K562 (cell line): ENCODE measurements around the gene HDAC3. TPM values are rescaled to one million over a fixed set of nuclear protein-coding genes. Genes with fewer than 3 reads are reported as not detected.

Source experiments
- ARNT ChIP-seq, 2 experiments: fragments of 450-650 bp; IDR thresholded peaks; 2 replicates each; pipeline ENCODE4 v1.6.1; 2016; ENCODE audit warnings: mild to moderate bottlenecking in 1 of 2
- BACH1 ChIP-seq: fragments of 200-800 bp; sonication (Bioruptor generic); IDR thresholded peaks from 2 replicates; pipeline ENCODE4 v1.6.1; 2016; ENCODE audit warnings: missing genetic modification characterization, missing compliant biosample characterization
- EGR1 ChIP-seq: fragments of 450-650 bp; conservative IDR thresholded peaks from 2 replicates; pipeline ENCODE4 v1.6.1; 2017; ENCODE audit warnings: mild to moderate bottlenecking
- EP400 ChIP-seq: fragments of 450-650 bp; IDR thresholded peaks from 2 replicates; pipeline ENCODE4 v1.6.1; 2017; ENCODE audit warnings: antibody characterized with exemption, mild to moderate bottlenecking, moderate library complexity
- GTF2E2 ChIP-seq: fragments of 200-800 bp; sonication (Bioruptor generic); IDR thresholded peaks from 2 replicates; pipeline ENCODE4 v1.6.1; 2016; ENCODE audit warnings: missing genetic modification characterization, missing compliant biosample characterization
- HMBOX1 ChIP-seq: sonication (generic); IDR thresholded peaks from 2 replicates; pipeline ENCODE4 v1.6.1; 2016
- HNRNPL ChIP-seq: fragments of 200-400 bp; formaldehyde crosslinking; IDR thresholded peaks from 2 replicates; pipeline ENCODE4 v1.6.1; 2017; ENCODE audit warnings: low read depth, mild to moderate bottlenecking, low read length
- JUND ChIP-seq, 2 experiments: IDR thresholded peaks; 2 replicates in 1 of 2; 3 replicates in 1 of 2; pipeline ENCODE4 v1.6.1; 2011; ENCODE audit warnings: borderline replicate concordance in 2 of 2, low read depth in 2 of 2, low read length in 2 of 2, improper control_type of control experiment in 1 of 2, missing biosample characterization in 1 of 2, missing genetic modification characterization in 1 of 2, missing genetic modification reagents in 1 of 2
- NCOA1 ChIP-seq: fragments of 450-650 bp; IDR thresholded peaks from 2 replicates; pipeline ENCODE4 v1.6.1; 2016; ENCODE audit warnings: low read depth
- POLR2AphosphoS5 ChIP-seq: IDR thresholded peaks from 2 replicates; pipeline ENCODE4 v1.6.1; 2011; ENCODE audit warnings: mild to moderate bottlenecking, low read depth, low read length, moderate library complexity; ENCODE audit not compliant: control insufficient read depth, insufficient read depth
- RNF2 ChIP-seq: sonication (generic); IDR thresholded peaks from 2 replicates; pipeline ENCODE4 v1.6.1; 2016
- SIN3B ChIP-seq: fragments of 450-650 bp; IDR thresholded peaks from 2 replicates; pipeline ENCODE4 v1.6.1; 2017; ENCODE audit warnings: low read depth, mild to moderate bottlenecking, moderate library complexity
- SOX6 ChIP-seq: fragments of 450-650 bp; IDR thresholded peaks from 2 replicates; pipeline ENCODE4 v1.6.1; 2014; ENCODE audit warnings: mild to moderate bottlenecking
- SP2 ChIP-seq: IDR thresholded peaks from 2 replicates; pipeline ENCODE4 v1.6.1; 2011; ENCODE audit warnings: mild to moderate bottlenecking, low read depth, low read length, moderate library complexity; ENCODE audit not compliant: poor library complexity, severe bottlenecking; ENCODE audit errors: extremely low read depth
- SREBF2 ChIP-seq: sonication (generic); formaldehyde crosslinking; IDR thresholded peaks from 2 replicates; pipeline ENCODE4 v1.4.0; 2020; ENCODE audit warnings: mild to moderate bottlenecking, missing genetic modification reagents
- TAF1 ChIP-seq: IDR thresholded peaks from 2 replicates; pipeline ENCODE4 v1.6.1; 2011; ENCODE audit warnings: mild to moderate bottlenecking, low read length, moderate library complexity; ENCODE audit not compliant: insufficient read depth, control insufficient read depth, severe bottlenecking; ENCODE audit errors: extremely low read depth
- TARDBP ChIP-seq: fragments of 450-650 bp; IDR thresholded peaks from 2 replicates; pipeline ENCODE4 v1.6.1; 2016
- TBL1XR1 ChIP-seq, 2 experiments: IDR thresholded peaks; 2 replicates each; pipeline ENCODE4 v1.6.1; 2012; ENCODE audit warnings: improper control_type of control experiment in 2 of 2, low read length in 2 of 2, mild to moderate bottlenecking in 1 of 2
- ZKSCAN1 ChIP-seq: fragments of 150-350 bp; IDR thresholded peaks from 2 replicates; pipeline ENCODE4 v1.6.1; 2016; ENCODE audit warnings: low read depth, low read length
- ZNF384 ChIP-seq: IDR thresholded peaks from 2 replicates; pipeline ENCODE4 v1.6.1; 2012; ENCODE audit warnings: low read depth, low read length, improper control_type of control experiment
- ZNF592 ChIP-seq: fragments of 450-650 bp; IDR thresholded peaks from 2 replicates; pipeline ENCODE4 v1.6.1; 2017; ENCODE audit warnings: antibody characterized with exemption, mild to moderate bottlenecking
- polyA plus RNA-seq, 8 experiments: library from polyadenylated mRNA; depleted of rRNA in 4 of 8; stranded (reverse) in 5 of 8; unstranded in 3 of 8; fragments of >200 nt; fragmentation: Nextera tagmentation in 2 of 8; fragmentation: Illumina TruSeq in 1 of 8; extraction: Ambion mirVana in 2 of 8; extraction: Trizol in 1 of 8; gene quantifications; 2 replicates each; pipeline versions ENCODE4 v1.2.1 to v1.2.3, GENCODE V29; 2011 to 2014; ENCODE audit warnings: inconsistent platforms in 1 of 8, missing spikeins in 1 of 8
- total RNA-seq, 7 experiments: library from RNA; depleted of rRNA in 6 of 7; stranded (reverse); fragments of >200 nt in 6 of 7; fragmentation: Illumina TruSeq in 2 of 7; extraction: Trizol in 2 of 7; gene quantifications; 2 replicates each; pipeline versions ENCODE4 v1.2.1 to v1.2.3, GENCODE V29; 2011 to 2021; ENCODE audit warnings: low replicate concordance in 1 of 7
- TF ChIP-seq, protein P1 (sequence below): sonication (generic); formaldehyde crosslinking; IDR thresholded peaks from 2 replicates; pipeline ENCODE4 v1.8.1; 2023; ENCODE audit warnings: mild to moderate bottlenecking, missing genetic modification reagents

HDAC3 gene
- total and polyA plus RNA-seq, 9 of the 15 experiments (the other 6 are each of a cell fraction or from before 2014, with no cell fraction given), result 89.7 to 191 (median 119) TPM

DNA sequence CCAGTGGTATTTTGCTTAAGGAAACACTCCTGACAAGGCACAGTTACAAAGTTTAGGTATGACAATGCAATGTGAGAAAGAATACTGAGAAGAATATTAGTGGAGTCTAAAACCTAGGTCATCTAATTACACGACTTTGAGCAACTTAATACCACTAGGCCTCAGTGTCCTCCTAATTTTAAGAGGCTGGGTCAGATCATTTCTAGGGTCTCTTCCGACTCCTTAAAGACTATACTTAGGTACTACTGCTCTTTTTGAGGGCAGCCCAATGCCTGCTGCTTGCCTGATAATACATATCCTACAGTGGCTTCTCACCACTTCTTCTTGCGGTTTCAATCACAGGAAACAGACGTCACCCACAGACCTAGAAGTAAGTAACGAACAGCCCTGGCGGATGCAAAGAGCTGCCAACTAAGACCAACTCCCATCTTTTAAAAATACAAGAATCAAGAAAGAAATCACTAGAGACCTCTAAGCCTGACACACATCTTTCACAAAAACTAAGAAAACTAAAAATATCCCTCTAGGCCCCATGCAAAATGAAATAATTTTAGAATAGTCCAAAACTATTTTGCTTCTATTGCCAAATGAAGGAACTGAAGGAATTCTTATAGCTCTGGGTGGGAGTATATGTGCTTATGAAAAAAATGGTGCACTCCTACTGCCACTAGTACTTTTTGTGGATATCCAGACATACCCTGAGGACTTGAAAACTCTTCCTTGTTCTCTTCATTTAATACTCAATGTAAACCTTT lies 30.9 kb downstream of the HDAC3 start (continued):
- peak; percentile 82 for TF ChIP-seq ZNF592
- 0 out of 2 replicates have a peak, but pooled peaks have one; percentile 6 for TF ChIP-seq ZNF384
- peak; percentile 87 for TF ChIP-seq SOX6
- peak; percentile 85 for TF ChIP-seq BACH1
- no peak for TF ChIP-seq HNRNPL
- TF ChIP-seq POLR2AphosphoS5, result peak; percentile 93
- TF ChIP-seq GTF2E2, result no peak
- TF ChIP-seq HMBOX1, result peak; percentile 58
- peak in 1 of 2 experiments; percentile 78 for TF ChIP-seq ARNT (IDR thresholded peaks at IDR 0.05)
- peak; percentile 82 for TF ChIP-seq NCOA1
- peak; percentile 48; the same call in 1 of the 2 replicates for TF ChIP-seq EP400
- no peak for TF ChIP-seq SREBF2
- TF ChIP-seq TBL1XR1 (IDR thresholded peaks at IDR 0.05; ENCODE audit: low read length in 2 of 2), result peak in 1 of 2 experiments; percentile 76; a peak in 2 of 4 replicates
- no peak for TF ChIP-seq SIN3B
- peak; percentile 86 for TF ChIP-seq JUND (IDR thresholded peaks at IDR 0.05; ENCODE audit: borderline replicate concordance, low read depth, low read length)
- TF ChIP-seq JUND (tag; IDR thresholded peaks at IDR 0.05; ENCODE audit: borderline replicate concordance, low read depth, low read length), result peak; percentile 78; the same call in 1 of the 3 replicates
- TF ChIP-seq SP2, result no peak
- peak; percentile 96 for TF ChIP-seq RNF2
- peak; percentile 12 for TF ChIP-seq TAF1
- 0 out of 2 replicates have a peak, but pooled peaks have one; percentile 18 for TF ChIP-seq ZKSCAN1
- TF ChIP-seq TARDBP, result peak; percentile 31; the same call in 1 of the 2 replicates
- TF ChIP-seq, protein P1, sequence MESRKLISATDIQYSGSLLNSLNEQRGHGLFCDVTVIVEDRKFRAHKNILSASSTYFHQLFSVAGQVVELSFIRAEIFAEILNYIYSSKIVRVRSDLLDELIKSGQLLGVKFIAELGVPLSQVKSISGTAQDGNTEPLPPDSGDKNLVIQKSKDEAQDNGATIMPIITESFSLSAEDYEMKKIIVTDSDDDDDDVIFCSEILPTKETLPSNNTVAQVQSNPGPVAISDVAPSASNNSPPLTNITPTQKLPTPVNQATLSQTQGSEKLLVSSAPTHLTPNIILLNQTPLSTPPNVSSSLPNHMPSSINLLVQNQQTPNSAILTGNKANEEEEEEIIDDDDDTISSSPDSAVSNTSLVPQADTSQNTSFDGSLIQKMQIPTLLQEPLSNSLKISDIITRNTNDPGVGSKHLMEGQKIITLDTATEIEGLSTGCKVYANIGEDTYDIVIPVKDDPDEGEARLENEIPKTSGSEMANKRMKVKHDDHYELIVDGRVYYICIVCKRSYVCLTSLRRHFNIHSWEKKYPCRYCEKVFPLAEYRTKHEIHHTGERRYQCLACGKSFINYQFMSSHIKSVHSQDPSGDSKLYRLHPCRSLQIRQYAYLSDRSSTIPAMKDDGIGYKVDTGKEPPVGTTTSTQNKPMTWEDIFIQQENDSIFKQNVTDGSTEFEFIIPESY (CRISPR knock-in tag), result no peak
- peak; percentile 16; the same call in 1 of the 2 replicates for TF ChIP-seq EGR1
